GM12878 (cell line): ENCODE results near the gene FLT1.

Source experiments
- CTCF ChIP-seq, 3 experiments: IDR thresholded peaks in 2 of 3; conservative IDR thresholded peaks in 1 of 3; 2 replicates each; pipeline ENCODE4 v1.5.1; 2011; ENCODE audit warnings: low read depth in 3 of 3, low read length in 3 of 3, mild to moderate bottlenecking in 3 of 3, control low read depth in 2 of 3, moderate library complexity in 2 of 3, inconsistent platforms in 1 of 3, mixed read lengths in 1 of 3; ENCODE audit not compliant: control insufficient read depth in 2 of 3, insufficient read depth in 1 of 3; ENCODE audit errors: extremely low read depth in 1 of 3
- EP300 ChIP-seq, 2 experiments: fragments of 150-350 bp in 1 of 2; IDR thresholded peaks; 2 replicates each; pipeline ENCODE4 v1.6.1; 2011 to 2012; ENCODE audit warnings: low read depth in 2 of 2, low read length in 2 of 2, borderline replicate concordance in 1 of 2, improper control_type of control experiment in 1 of 2, inconsistent platforms in 1 of 2; ENCODE audit not compliant: control insufficient read depth in 1 of 2
- EZH2 ChIP-seq: IDR thresholded peaks from 2 replicates; pipeline ENCODE4 v1.6.1; 2012; ENCODE audit warnings: low read depth, mild to moderate bottlenecking, control low read depth, inconsistent platforms, low read length, borderline replicate concordance; ENCODE audit not compliant: control insufficient read depth
- GATAD2B ChIP-seq: fragments of 450-650 bp; conservative IDR thresholded peaks from 2 replicates; pipeline ENCODE4 v1.6.1; 2017; ENCODE audit warnings: low read depth, mild to moderate bottlenecking, moderate library complexity
- KDM1A ChIP-seq: fragments of 200-600 bp; sonication (generic); IDR thresholded peaks from 2 replicates; pipeline ENCODE4 v1.6.1; 2016; ENCODE audit warnings: borderline replicate concordance
- NFYB ChIP-seq: IDR thresholded peaks from 2 replicates; pipeline ENCODE4 v1.6.1; 2011; ENCODE audit warnings: low read depth, mild to moderate bottlenecking, low read length, improper control_type of control experiment, moderate library complexity; ENCODE audit not compliant: insufficient read depth
- POLR2AphosphoS5 ChIP-seq: IDR thresholded peaks from 2 replicates; pipeline ENCODE4 v1.6.1; 2011; ENCODE audit warnings: mild to moderate bottlenecking, low read length, inconsistent platforms
- RAD21 ChIP-seq: IDR thresholded peaks from 2 replicates; pipeline ENCODE4 v1.6.1; 2011; ENCODE audit warnings: mild to moderate bottlenecking, low read depth, low read length, moderate library complexity; ENCODE audit not compliant: insufficient read depth
- SMC3 ChIP-seq: IDR thresholded peaks from 2 replicates; pipeline ENCODE4 v1.6.1; 2011; ENCODE audit warnings: low read length, improper control_type of control experiment, borderline replicate concordance
- TCF7 ChIP-seq: IDR thresholded peaks from 2 replicates; pipeline ENCODE4 v1.6.1; 2014; ENCODE audit warnings: antibody characterized with exemption, borderline replicate concordance

GRCh38 chr13:28357247-28357825 lies 137.6 kb downstream of the FLT1 start:
- TF ChIP-seq EZH2, result no peak
- no peak for TF ChIP-seq TCF7
- TF ChIP-seq GATAD2B, result no peak
- no peak for TF ChIP-seq RAD21
- no peak for TF ChIP-seq POLR2AphosphoS5
- no peak for TF ChIP-seq SMC3
- TF ChIP-seq EP300 (IDR thresholded peaks at IDR 0.05; ENCODE audit: borderline replicate concordance in 1 of 2, control insufficient read depth in 1 of 2, low read depth in 2 of 2, low read length in 2 of 2), result no peak
- no peak for TF ChIP-seq KDM1A
- no peak for TF ChIP-seq NFYB
- TF ChIP-seq CTCF (IDR thresholded peaks at IDR 0.05 in 2 of 3, conservative IDR thresholded peaks at IDR 0.05 in 1 of 3; ENCODE audit: control insufficient read depth in 2 of 3, extremely low read depth in 1 of 3, insufficient read depth in 1 of 3, low read depth in 3 of 3, low read length in 3 of 3), result no peak
